OCI-LY3 (cell line): ENCODE results near the gene ORC6.

Experiments
- H2AFZ ChIP-seq: fragments of 200-600, 300-600 bp; shearing (Covaris generic); 2 replicates; pipeline ENCODE4 v1.6.0; 2014; ENCODE audit warnings: antibody characterized with exemption, low read depth, low read length
- H3K27ac ChIP-seq: fragments of 200-600, 300-600 bp; sonication (generic); 2 replicates; pipeline ENCODE4 v1.5.1; 2014; ENCODE audit warnings: mild to moderate bottlenecking, low read length, moderate library complexity, mixed read lengths
- H3K27me3 ChIP-seq: fragments of 200-600, 300-600 bp; sonication (generic); 2 replicates; pipeline ENCODE4 v1.6.1; 2014; ENCODE audit warnings: low read depth, low read length, mixed read lengths
- H3K36me3 ChIP-seq: fragments of 200-600, 300-600 bp; sonication (generic); replicated peaks from 2 replicates; pipeline ENCODE3; 2014; ENCODE audit warnings: low read depth, low read length, mixed read lengths
- H3K4me1 ChIP-seq: fragments of 300-600, 200-600 bp; sonication (generic); 2 replicates; pipeline ENCODE4 v1.6.1; 2014; ENCODE audit warnings: low read length, mixed read lengths
- H3K4me2 ChIP-seq: fragments of 200-600, 300-600 bp; sonication (generic); 2 replicates; pipeline ENCODE4 v1.6.1; 2014; ENCODE audit warnings: low read length, mixed read lengths
- H3K4me3 ChIP-seq: fragments of 300-600, 200-600 bp; sonication (generic); 2 replicates; pipeline ENCODE4 v1.5.1; 2014; ENCODE audit warnings: antibody characterized with exemption, mild to moderate bottlenecking, low read length, moderate library complexity
- H3K79me2 ChIP-seq: fragments of 300-600, 200-600 bp; shearing (Covaris generic); 2 replicates; pipeline ENCODE4 v1.6.1; 2014; ENCODE audit warnings: mild to moderate bottlenecking, low read length, mixed read lengths
- H3K9ac ChIP-seq: fragments of 300-600, 200-600 bp; shearing (Covaris generic); 2 replicates; pipeline ENCODE4 v1.6.0; 2014; ENCODE audit warnings: mild to moderate bottlenecking, low read length, moderate library complexity
- H3K9me3 ChIP-seq: fragments of 200-600, 300-600 bp; shearing (Covaris generic); 2 replicates; pipeline ENCODE4 v1.6.1; 2014; ENCODE audit warnings: low read length, mixed read lengths; ENCODE audit not compliant: insufficient read depth
- H4K20me1 ChIP-seq: fragments of 200-600, 300-600 bp; sonication (generic); 2 replicates; pipeline ENCODE4 v1.6.1; 2016; ENCODE audit warnings: low read length, mixed read lengths; ENCODE audit not compliant: insufficient read depth
- CTCF ChIP-seq: fragments of 200-600, 300-600 bp; sonication (generic); IDR thresholded peaks from 2 replicates; pipeline ENCODE4 v1.5.1; 2014; ENCODE audit warnings: antibody characterized with exemption, low read length, low read depth
- EZH2phosphoT487 ChIP-seq: fragments of 200-600 bp; shearing (Covaris generic); IDR thresholded peaks from 2 replicates; pipeline ENCODE4 v1.6.1; 2018; ENCODE audit warnings: antibody characterized with exemption, mixed run types, low read depth

Gene ORC6

DNA sequence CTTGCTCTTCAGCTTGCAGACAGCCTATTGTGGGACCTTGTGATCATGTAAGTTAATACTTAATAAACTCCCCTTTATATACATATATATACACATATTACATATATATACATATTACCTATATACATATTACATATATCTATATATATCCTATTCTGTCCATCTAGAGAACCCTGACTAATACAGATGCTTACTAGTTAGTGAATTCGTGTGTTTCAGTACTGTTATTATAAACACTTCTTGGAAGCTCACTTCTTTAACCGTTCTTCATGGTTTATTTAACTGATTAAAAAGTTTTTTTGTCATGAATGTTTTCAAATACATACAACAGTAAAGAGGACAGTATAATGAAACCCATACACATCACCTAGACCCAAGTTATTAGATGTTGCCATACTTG is 12.6 kb downstream of the ORC6 start:
- Histone ChIP-seq H3K27ac (no peak overlapping the region), H4K20me1 (no peaks in the 10 kb centered on the region), H3K36me3 (peaks cover 34% of the 10 kb centered on the region), H2AFZ (no peak overlapping the region), H3K4me2 (no peak overlapping the region), H3K4me3 (no peak overlapping the region), H3K9me3 (no peaks in the 10 kb centered on the region), H3K9ac (no peak overlapping the region), H3K4me1 (no peaks in the 10 kb centered on the region; the same call in 1 of the 2 replicates), H3K79me2 (no peaks in the 10 kb centered on the region), H3K27me3 (no peaks in the 10 kb centered on the region)
- no peak for TF ChIP-seq CTCF
- TF ChIP-seq EZH2phosphoT487: no peak

- no peak overlapping the region for H3K4me3 ChIP-seq
- no peak overlapping the region for H3K27ac ChIP-seq
- no peaks in the 10 kb centered on the region for H3K79me2 ChIP-seq
- H3K9me3 ChIP-seq: no peaks in the 10 kb centered on the region
- no peak overlapping the region for H3K9ac ChIP-seq
- H2AFZ ChIP-seq: no peak overlapping the region
- no peak for TF ChIP-seq CTCF
- TF ChIP-seq EZH2phosphoT487: no peak
- no peak overlapping the region for H3K4me2 ChIP-seq
- no peaks in the 10 kb centered on the region for H4K20me1 ChIP-seq
- H3K27me3 ChIP-seq: 0 out of 2 replicates have a peak, but pooled peaks cover 3% of the 10 kb centered on the region
- peaks cover 10% of the 10 kb centered on the region for H3K4me1 ChIP-seq
- H3K36me3 ChIP-seq: peaks cover 13% of the 10 kb centered on the region
Observed at GRCh38 chr16:46706642-46707041, 17.2 kb downstream of the ORC6 start.

DNA sequence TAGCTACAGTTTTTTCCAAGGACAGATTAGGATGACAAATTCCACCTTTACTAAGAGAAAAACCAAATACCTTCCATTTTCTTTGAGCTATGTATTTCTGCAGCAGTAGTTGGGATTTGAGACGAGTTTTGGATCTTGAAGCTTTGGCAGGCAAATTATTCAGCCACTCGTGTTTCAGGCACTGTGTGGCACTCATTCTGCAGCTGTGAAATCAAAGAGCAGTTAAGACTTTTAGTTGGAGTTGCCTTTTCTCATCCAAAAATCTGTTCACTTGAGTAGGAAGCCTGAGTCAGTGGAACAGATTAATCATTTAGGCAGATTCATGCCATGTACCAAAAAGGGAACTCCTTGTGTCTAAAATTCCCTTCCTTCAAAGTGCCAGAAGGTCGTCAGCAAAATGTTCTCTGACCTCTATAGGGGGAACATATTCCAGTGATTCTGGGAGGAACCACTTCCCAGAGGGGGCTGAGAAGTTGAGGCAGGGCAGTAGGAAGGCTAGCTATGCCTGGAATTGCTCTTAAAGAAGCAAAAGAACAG is 20.1 kb downstream of the ORC6 start:
- no peak overlapping the region for H3K4me3 ChIP-seq
- no peaks in the 10 kb centered on the region for H3K79me2 ChIP-seq

More for the DNA sequence above, 20.1 kb downstream of the ORC6 start:
- H4K20me1 ChIP-seq: no peaks in the 10 kb centered on the region
- H3K36me3 ChIP-seq: no peaks in the 10 kb centered on the region
- H3K9me3 ChIP-seq: no peaks in the 10 kb centered on the region
- peaks cover 33% of the 10 kb centered on the region for H3K4me1 ChIP-seq
- TF ChIP-seq CTCF (no peak), EZH2phosphoT487 (no peak)
- 0 out of 2 replicates have a peak, but pooled peaks cover 3% of the 10 kb centered on the region for H3K27me3 ChIP-seq
- H3K9ac ChIP-seq: no peak overlapping the region
- no peak overlapping the region for H3K4me2 ChIP-seq
- H3K27ac ChIP-seq: no peak overlapping the region
- no peak overlapping the region for H2AFZ ChIP-seq
